HG02623 (cell line): Measurements from ENCODE around the gene CAMTA1.

Experiments
- ATAC-seq: cut with Tn5 transposase; IDR thresholded peaks from one replicate; pipeline ENCODE4 v1.9.1; 2021; ENCODE audit warnings: moderate library complexity; ENCODE audit not compliant: unreplicated experiment

CAMTA1 gene

GRCh38 chr1:7436056-7437005 is 651.1 kb downstream of the CAMTA1 start:
- no peak for ATAC-seq

- ATAC-seq = no peak
These were observed 651.8 kb downstream of the CAMTA1 start for GRCh38 chr1:7437036-7437435.

- ATAC-seq = no peak
These were observed 652.5 kb downstream of the CAMTA1 start for GRCh38 chr1:7437608-7438395.

- ATAC-seq = no peak
These were observed 653.1 kb downstream of the CAMTA1 start for GRCh38 chr1:7438396-7438785.

- ATAC-seq = no peak
These were observed 653.8 kb downstream of the CAMTA1 start for GRCh38 chr1:7438921-7439655.

- no peak for ATAC-seq
These were observed 654.9 kb downstream of the CAMTA1 start for GRCh38 chr1:7440154-7440553.

GRCh38 chr1:7441143-7441841 is 656.0 kb downstream of the CAMTA1 start:
- ATAC-seq = no peak

GRCh38 chr1:7442036-7442435 is 656.8 kb downstream of the CAMTA1 start:
- no peak for ATAC-seq

- no peak for ATAC-seq
These were observed 657.7 kb downstream of the CAMTA1 start for GRCh38 chr1:7442918-7443317.

GRCh38 chr1:7444363-7444762 is 659.1 kb downstream of the CAMTA1 start:
- no peak for ATAC-seq

- no peak for ATAC-seq
These were observed 661.8 kb downstream of the CAMTA1 start for GRCh38 chr1:7447093-7447492.

- ATAC-seq = no peak
These were observed 662.5 kb downstream of the CAMTA1 start for GRCh38 chr1:7447736-7448135.

- no peak for ATAC-seq
These were observed 663.7 kb downstream of the CAMTA1 start for GRCh38 chr1:7448986-7449385.

- ATAC-seq = no peak
These were observed 664.5 kb downstream of the CAMTA1 start for GRCh38 chr1:7449750-7450149.

GRCh38 chr1:7450838-7451237 is 665.6 kb downstream of the CAMTA1 start:
- ATAC-seq = no peak

GRCh38 chr1:7453038-7453437 is 667.8 kb downstream of the CAMTA1 start:
- no peak for ATAC-seq

GRCh38 chr1:7454052-7454815 is 669.0 kb downstream of the CAMTA1 start:
- no peak for ATAC-seq

GRCh38 chr1:7454895-7455784 is 669.9 kb downstream of the CAMTA1 start:
- no peak for ATAC-seq
